Colonic mucosa (tissue), 4 donors: ENCODE results near the gene RASL11A. TPM values are rescaled to one million over a fixed set of nuclear protein-coding genes. Genes with fewer than 3 reads are reported as not detected.

Experiments
- DNase-seq: peaks from one replicate; pipeline ENCODE4 v3.0.0-alpha.2; 2020
- H3K27ac ChIP-seq: fragments of 200-600 bp; one replicate; pipeline ENCODE4 v1.8.0; 2021
- H3K27me3 ChIP-seq: fragments of 200-600 bp; one replicate; pipeline ENCODE4 v1.8.0; 2021
- H3K36me3 ChIP-seq: fragments of 200-600 bp; one replicate; pipeline ENCODE4 v1.8.0; 2021
- H3K4me1 ChIP-seq: fragments of 200-600 bp; one replicate; pipeline ENCODE4 v1.8.0; 2021; ENCODE audit warnings: mild to moderate bottlenecking
- H3K4me3 ChIP-seq: fragments of 200-600 bp; one replicate; pipeline ENCODE4 v1.8.0; 2021
- H3K9ac ChIP-seq, 2 donors: one replicate each; pipeline ENCODE4 v1.7.0; 2013; ENCODE audit warnings: control low read depth in 2 of 2, low read depth in 2 of 2, low read length in 2 of 2
- H3K9me3 ChIP-seq: fragments of 200-600 bp; one replicate; pipeline ENCODE4 v1.8.0; 2021
- CTCF ChIP-seq: fragments of 200-600 bp; IDR thresholded peaks from one replicate; pipeline ENCODE4 v1.8.0; 2022; ENCODE audit warnings: antibody characterized with exemption, mild to moderate bottlenecking
- intact Hi-C: fragments of 100-400 bp; cut with DNase I; formaldehyde crosslinking; loops from one replicate; pipeline ENCODE4 v1.14.1; 2022
- total RNA-seq, 2 donors: library from RNA; stranded (reverse); fragmentation: NEBNext Ultra II Directional in 1 of 2; extraction: Animal tissue kit (Norgen Biotek cat#: 25700) in 1 of 2; gene quantifications; one replicate each; pipeline ENCODE4 v1.2.1, GENCODE V29; 2021
- donor health status: healthy.
- donor health status: DM: no; HTN: no; CAD: no.
- donor health status: DM: no; HTN: no; CAD: no.

The RASL11A gene
- total RNA-seq, 2 donors from 2014 or later, result 44.8 to 124 TPM

GRCh38 chr13:27309401-27309958 lies 38.9 kb downstream of the RASL11A start:
- TF ChIP-seq CTCF, result no peak
- intact Hi-C loops, result no loop called here
- no peak overlapping the region for H3K9ac ChIP-seq
- H3K4me1 ChIP-seq, result no peaks in the 10 kb centered on the region
- no peak overlapping the region for H3K4me3 ChIP-seq
- no peak for DNase-seq
- no peak overlapping the region for H3K27ac ChIP-seq
- H3K36me3 ChIP-seq, result no peaks in the 10 kb centered on the region
- no peaks in the 10 kb centered on the region for H3K27me3 ChIP-seq
- H3K9me3 ChIP-seq, result no peaks in the 10 kb centered on the region

DNA sequence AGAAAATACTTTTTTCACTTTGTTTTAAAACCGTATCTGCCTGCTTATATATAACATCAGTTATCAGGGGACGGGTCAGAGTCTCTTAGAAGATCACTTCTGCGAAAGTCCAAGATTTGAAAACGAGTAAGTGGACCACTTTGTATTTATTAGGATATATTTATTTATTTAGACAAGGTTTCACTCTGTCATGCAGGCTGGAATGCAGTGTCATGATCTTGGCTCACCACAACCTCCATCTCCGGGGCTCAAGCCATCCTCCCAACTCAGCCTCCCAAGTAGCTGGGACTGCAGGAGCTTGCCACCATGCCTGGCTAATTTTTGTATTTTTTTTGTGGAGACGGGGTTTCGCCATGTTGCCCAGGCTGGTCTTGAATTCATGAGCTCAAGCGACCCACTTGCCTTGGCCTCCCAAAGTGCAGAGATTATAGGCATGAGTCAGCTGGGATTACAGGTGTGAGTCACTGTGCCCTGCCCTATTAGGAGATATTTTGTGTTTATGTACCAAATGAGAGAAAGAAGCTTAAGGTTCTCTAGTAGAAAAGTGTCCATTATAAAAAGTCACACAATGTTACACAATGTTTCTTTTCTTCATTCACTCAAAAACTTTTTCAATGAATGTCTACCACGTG lies 39.5 kb downstream of the RASL11A start:
- Histone ChIP-seq H3K27ac (no peak overlapping the region), H3K9me3 (no peaks in the 10 kb centered on the region), H3K4me1 (no peaks in the 10 kb centered on the region), H3K9ac (no peak overlapping the region), H3K27me3 (no peaks in the 10 kb centered on the region), H3K4me3 (no peak overlapping the region), H3K36me3 (no peaks in the 10 kb centered on the region)
- no peak for TF ChIP-seq CTCF
- DNase-seq, result no peak
- intact Hi-C loops, result no loop called here

- no peaks in the 10 kb centered on the region for H3K9me3 ChIP-seq
Observed at GRCh38 chr13:27310946-27311345, 40.3 kb downstream of the RASL11A start.

DNA sequence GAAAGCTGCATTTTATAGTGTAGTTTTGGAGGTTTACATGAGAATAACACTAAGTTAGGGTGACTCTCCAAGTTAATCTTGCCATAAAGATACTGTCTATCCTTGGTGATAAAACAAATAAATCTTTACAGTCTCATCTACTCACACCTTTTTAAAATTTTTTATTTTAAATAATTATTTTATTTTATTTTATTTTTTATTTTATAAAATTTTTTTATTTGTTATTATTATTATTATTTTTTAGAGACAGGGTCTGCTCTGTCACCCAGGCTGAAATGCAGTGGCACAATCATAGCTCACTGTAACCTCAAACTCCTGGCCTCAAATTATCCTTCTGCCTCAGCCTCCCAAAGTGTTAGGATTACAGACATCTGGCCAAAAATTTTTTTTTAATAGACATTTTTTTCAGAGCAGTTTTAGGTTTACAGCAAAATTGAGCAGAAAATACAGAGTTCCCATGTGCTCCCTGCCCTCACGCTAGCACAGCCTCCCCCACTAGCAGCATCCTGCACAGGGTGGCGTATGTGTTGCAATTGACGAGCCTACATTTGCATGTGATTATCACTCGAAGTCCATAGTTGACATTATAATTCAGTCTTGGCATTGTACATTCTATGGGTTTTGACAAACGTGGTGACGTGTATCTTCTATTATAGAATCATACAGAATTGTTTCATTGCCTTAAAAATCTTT lies 41.0 kb downstream of the RASL11A start:
- Histone ChIP-seq H3K9ac (no peak overlapping the region), H3K36me3 (no peaks in the 10 kb centered on the region), H3K4me3 (no peak overlapping the region), H3K27ac (no peak overlapping the region), H3K9me3 (no peaks in the 10 kb centered on the region), H3K27me3 (no peaks in the 10 kb centered on the region), H3K4me1 (no peaks in the 10 kb centered on the region)
- no peak for TF ChIP-seq CTCF
- no peak for DNase-seq
- intact Hi-C loops, result no loop called here

More at GRCh38 chr13:27310946-27311345, 40.3 kb downstream of the RASL11A start:
- Histone ChIP-seq H3K4me3 (no peak overlapping the region), H3K27ac (no peak overlapping the region), H3K9ac (no peak overlapping the region), H3K36me3 (no peaks in the 10 kb centered on the region), H3K27me3 (no peaks in the 10 kb centered on the region), H3K4me1 (no peaks in the 10 kb centered on the region)
- no peak for TF ChIP-seq CTCF
- intact Hi-C loops, result no loop called here
- no peak for DNase-seq

DNA sequence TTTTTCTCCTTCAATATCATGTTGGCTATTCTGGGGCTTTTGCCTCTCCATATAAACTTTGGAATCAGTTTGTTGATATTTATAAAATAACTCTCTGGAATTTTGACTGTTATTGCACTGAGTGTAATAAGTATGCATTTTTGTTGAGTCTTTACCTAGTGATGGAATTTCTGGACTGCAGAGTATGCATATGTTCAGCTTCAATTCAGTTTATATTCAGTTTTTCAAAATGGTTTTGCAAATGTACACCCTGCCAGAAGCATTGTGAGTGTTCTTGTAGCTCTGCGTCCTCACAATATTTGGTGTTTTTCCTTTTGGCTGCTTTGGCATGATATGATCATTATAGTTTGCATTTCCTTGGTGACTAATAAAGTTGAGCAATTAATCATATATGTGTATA lies 43.1 kb downstream of the RASL11A start:
- no peaks in the 10 kb centered on the region for H3K27me3 ChIP-seq
- intact Hi-C loops, result no loop called here
- no peak for TF ChIP-seq CTCF
- H3K27ac ChIP-seq, result no peak overlapping the region
- no peaks in the 10 kb centered on the region for H3K36me3 ChIP-seq
- no peak for DNase-seq
- no peaks in the 10 kb centered on the region for H3K4me1 ChIP-seq
- H3K9ac ChIP-seq, result no peak overlapping the region
- H3K4me3 ChIP-seq, result no peak overlapping the region
- no peaks in the 10 kb centered on the region for H3K9me3 ChIP-seq
